ENCODE results near the gene SRP72. TPM values are rescaled to one million over a fixed set of nuclear protein-coding genes. Genes with fewer than 3 reads are reported as not detected.

The SRP72 gene
- polyA plus RNA-seq, 3 donors: 54.4 to 140 (median 103) TPM

DNA sequence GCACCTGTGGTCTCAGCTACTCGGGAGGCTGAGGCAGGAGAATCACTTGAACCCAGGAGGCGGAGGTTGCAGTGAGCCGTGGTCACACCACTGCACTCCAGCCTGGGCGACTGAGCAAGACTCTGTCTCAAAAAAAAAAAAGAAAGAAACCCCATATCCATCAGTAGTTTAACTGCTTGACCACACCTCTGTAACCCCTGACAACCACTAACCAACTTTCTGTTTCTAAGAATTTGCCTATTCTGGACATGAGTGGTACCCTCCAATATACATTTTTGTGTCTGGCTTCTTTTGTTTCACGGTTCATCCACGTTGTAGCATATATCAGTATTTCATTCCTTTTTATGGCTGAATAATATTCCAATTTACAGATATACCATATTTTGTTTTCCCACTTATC, 41.1 kb upstream of the SRP72 start:
- Histone ChIP-seq H3K27ac (ENCODE audit: low read depth in 1 of 2, low read length in 2 of 2) (no peak overlapping the region), H3K9ac (ENCODE audit: insufficient read depth, low read length, poor library complexity, severe bottlenecking) (no peak overlapping the region), H3K4me2 (replicated peaks; ENCODE audit: extremely low read depth, low read length, poor library complexity, severe bottlenecking) (no peak overlapping the region), H2AFZ (ENCODE audit: insufficient read depth, low read depth, low read length, poor library complexity, severe bottlenecking) (no peak overlapping the region), H3K4me3 (replicated peaks in 1 of 3; ENCODE audit: low read depth in 2 of 3, low read length in 3 of 3) (no peak overlapping the region), H4K20me1 (ENCODE audit: insufficient read depth, low read length) (no peaks in the 10 kb centered on the region), H3K27me3 (ENCODE audit: control insufficient read depth in 2 of 2, insufficient read depth in 2 of 2, low read length in 2 of 2) (no peaks in the 10 kb centered on the region), H3K36me3 (replicated peaks in 1 of 2; ENCODE audit: control insufficient read depth in 1 of 2, insufficient read depth in 2 of 2, low read length in 2 of 2) (no peaks in the 10 kb centered on the region), H3K9me3 (replicated peaks in 1 of 2; ENCODE audit: control insufficient read depth in 1 of 2, insufficient read depth in 1 of 2, low read length in 2 of 2) (no peaks in the 10 kb centered on the region), H3K79me2 (ENCODE audit: insufficient read depth, low read length) (peaks cover 61% of the 10 kb centered on the region), H3K4me1 (ENCODE audit: control insufficient read depth in 1 of 2, insufficient read depth in 2 of 2, low read length in 2 of 2) (no peaks in the 10 kb centered on the region)
- no peak for TF ChIP-seq CTCF (IDR thresholded peaks at IDR 0.05)
- intact Hi-C loops (cut with micrococcal nuclease): loop anchor here (5.0 to 10.0 kb wide), 2 partner anchors 409 to 411 kb away; no protein-coding TSS in a partner anchor
- Mint-ChIP-seq H3K4me1 (no peaks in the 10 kb centered on the region), H3K9me3 (no peaks in the 10 kb centered on the region), H3K36me3 (no peaks in the 10 kb centered on the region), H3K27me3 (ENCODE audit: low read depth in 3 of 3) (no peaks in the 10 kb centered on the region), H3K4me3 (no peak overlapping the region), H3K27ac (no peak overlapping the region)
- no peak for DNase-seq
- WGBS (ENCODE audit: insufficient coverage): no CpG with 5 or more reads among the region's 6 CpGs

DNA sequence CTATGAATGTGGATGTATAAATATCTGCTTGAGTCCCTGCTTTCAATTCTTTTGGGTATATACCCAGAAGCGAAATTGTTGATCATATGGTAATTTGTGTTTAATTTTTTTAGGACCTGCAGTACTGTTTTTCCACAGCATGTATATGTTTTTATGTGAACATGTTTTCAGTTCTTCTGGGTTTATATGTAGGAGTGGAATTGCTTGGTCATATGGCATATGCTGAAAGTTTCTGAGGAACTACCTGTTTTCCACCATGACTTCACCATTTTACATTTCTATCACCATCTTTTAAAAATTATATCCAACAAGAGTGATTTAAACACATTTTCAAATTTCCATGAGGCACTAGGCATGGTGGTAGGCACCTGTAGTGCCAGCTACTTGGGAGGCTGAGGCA, 40.2 kb upstream of the SRP72 start:
- Histone ChIP-seq H3K79me2 (ENCODE audit: insufficient read depth, low read length) (peaks cover 65% of the 10 kb centered on the region), H3K9me3 (replicated peaks in 1 of 2; ENCODE audit: control insufficient read depth in 1 of 2, insufficient read depth in 1 of 2, low read length in 2 of 2) (no peaks in the 10 kb centered on the region), H3K9ac (ENCODE audit: insufficient read depth, low read length, poor library complexity, severe bottlenecking) (no peak overlapping the region), H3K27ac (ENCODE audit: low read depth in 1 of 2, low read length in 2 of 2) (no peak overlapping the region), H4K20me1 (ENCODE audit: insufficient read depth, low read length) (no peaks in the 10 kb centered on the region), H3K4me1 (ENCODE audit: control insufficient read depth in 1 of 2, insufficient read depth in 2 of 2, low read length in 2 of 2) (no peaks in the 10 kb centered on the region), H3K27me3 (ENCODE audit: control insufficient read depth in 2 of 2, insufficient read depth in 2 of 2, low read length in 2 of 2) (no peaks in the 10 kb centered on the region), H2AFZ (ENCODE audit: insufficient read depth, low read depth, low read length, poor library complexity, severe bottlenecking) (no peak overlapping the region), H3K36me3 (replicated peaks in 1 of 2; ENCODE audit: control insufficient read depth in 1 of 2, insufficient read depth in 2 of 2, low read length in 2 of 2) (no peaks in the 10 kb centered on the region), H3K4me2 (replicated peaks; ENCODE audit: extremely low read depth, low read length, poor library complexity, severe bottlenecking) (no peak overlapping the region), H3K4me3 (replicated peaks in 1 of 3; ENCODE audit: low read depth in 2 of 3, low read length in 3 of 3) (no peak overlapping the region)
- H3K27me3 Mint-ChIP-seq (ENCODE audit: low read depth in 3 of 3): no peaks in the 10 kb centered on the region
- H3K36me3 Mint-ChIP-seq: no peaks in the 10 kb centered on the region
- no peak overlapping the region for H3K4me3 Mint-ChIP-seq
- DNase-seq: no peak
- no peaks in the 10 kb centered on the region for H3K9me3 Mint-ChIP-seq
- H3K27ac Mint-ChIP-seq: no peak overlapping the region
- intact Hi-C loops (cut with micrococcal nuclease): loop anchor here (5.0 to 10.0 kb wide), 2 partner anchors 408 to 410 kb away; no protein-coding TSS in a partner anchor
- WGBS (ENCODE audit: insufficient coverage): no CpG with 5 or more reads among the region's 1 CpG
- no peak for TF ChIP-seq CTCF (IDR thresholded peaks at IDR 0.05)
- H3K4me1 Mint-ChIP-seq: no peaks in the 10 kb centered on the region
